OCI-LY1 (cell line): Measurements from ENCODE around the gene PLCXD3.

ENCODE experiments used
- CTCF ChIP-seq: fragments of 200-600 bp; sonication (generic), shearing (Covaris generic); IDR thresholded peaks from 2 replicates; pipeline ENCODE4 v1.5.1; 2017; ENCODE audit warnings: mild to moderate bottlenecking, antibody characterized with exemption, low read length, moderate library complexity, mixed read lengths
- EZH2 ChIP-seq: fragments of 200-600 bp; sonication (generic), shearing (Covaris generic); IDR thresholded peaks from 2 replicates; pipeline ENCODE4 v1.8.0; 2017; ENCODE audit warnings: borderline replicate concordance, mixed run types, mild to moderate bottlenecking, antibody characterized with exemption, low read length, moderate library complexity, mixed read lengths

DNA sequence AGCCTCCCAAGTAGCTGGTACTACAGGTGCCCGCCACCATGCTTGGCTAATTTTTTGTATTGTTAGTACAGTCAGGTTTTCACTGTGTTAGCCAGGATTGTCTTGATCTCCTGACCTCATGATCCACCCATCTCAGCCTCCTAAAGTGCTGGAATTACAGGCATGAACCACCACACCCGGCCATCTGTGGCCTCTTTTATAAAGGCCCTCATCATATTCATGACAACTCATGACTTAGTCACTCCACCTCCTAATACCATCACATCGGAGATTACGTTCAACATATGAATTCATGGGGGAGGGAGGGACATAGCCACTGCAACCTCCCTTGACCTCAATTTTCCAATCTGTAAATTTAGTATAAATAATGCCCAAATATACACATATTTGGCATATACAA lies 27.2 kb upstream of the PLCXD3 start:
- TF ChIP-seq CTCF (no peak), EZH2 (no peak)
